Measurements from ENCODE around the gene TSPYL6. TPM values are rescaled to one million over a fixed set of nuclear protein-coding genes. Genes with fewer than 3 reads are reported as not detected.

TSPYL6 gene
- total and polyA plus RNA-seq, 2 experiments from 2014 or later, result not detected

DNA sequence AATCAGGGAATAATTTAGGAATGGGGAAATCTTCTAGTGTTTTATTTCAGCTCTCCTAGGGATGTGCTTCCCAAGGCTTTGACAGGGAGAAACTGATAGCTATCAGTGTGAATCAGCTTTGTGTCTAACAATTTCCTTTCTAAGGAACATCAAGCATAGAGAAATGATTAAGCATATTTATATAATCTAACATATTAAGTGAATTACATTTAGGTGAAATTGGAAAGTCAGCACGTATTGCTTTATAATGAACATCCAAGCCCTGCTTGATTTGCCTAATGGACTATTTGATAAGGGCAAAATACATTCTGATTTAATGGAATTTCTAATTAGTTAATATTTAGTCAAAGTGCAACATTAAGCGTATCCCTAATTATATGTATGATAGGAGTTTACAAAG is 19.5 kb upstream of the TSPYL6 start:
- Histone ChIP-seq H3K4me1 (ENCODE audit: insufficient read depth) (no peaks in the 10 kb centered on the region), H3K4me2 (no peak overlapping the region), H2AFZ (no peak overlapping the region), H3K79me2 (replicated peaks; ENCODE audit: insufficient read depth) (no peaks in the 10 kb centered on the region), H3K4me3 (no peak overlapping the region), H4K20me1 (replicated peaks; ENCODE audit: insufficient read depth) (no peaks in the 10 kb centered on the region), H3K27ac (ENCODE audit: low read depth) (no peak overlapping the region), H3K36me3 (ENCODE audit: insufficient read depth) (no peaks in the 10 kb centered on the region), H3F3A (replicated peaks; ENCODE audit: low read depth) (no peaks in the 10 kb centered on the region), H3K27me3 (ENCODE audit: insufficient read depth) (no peaks in the 10 kb centered on the region), H3K9me2 (ENCODE audit: insufficient read depth) (no peaks in the 10 kb centered on the region)
- no peak overlapping the region for H3K27ac Mint-ChIP-seq
- H3K4me1 Mint-ChIP-seq, result no peaks in the 10 kb centered on the region
- H3K9me3 Mint-ChIP-seq, result no peaks in the 10 kb centered on the region
- no peak overlapping the region for H3K4me3 Mint-ChIP-seq
- ATAC-seq (no peak), DNase-seq (ENCODE audit: low spot score) (no peak)
- TF ChIP-seq, protein P1, sequence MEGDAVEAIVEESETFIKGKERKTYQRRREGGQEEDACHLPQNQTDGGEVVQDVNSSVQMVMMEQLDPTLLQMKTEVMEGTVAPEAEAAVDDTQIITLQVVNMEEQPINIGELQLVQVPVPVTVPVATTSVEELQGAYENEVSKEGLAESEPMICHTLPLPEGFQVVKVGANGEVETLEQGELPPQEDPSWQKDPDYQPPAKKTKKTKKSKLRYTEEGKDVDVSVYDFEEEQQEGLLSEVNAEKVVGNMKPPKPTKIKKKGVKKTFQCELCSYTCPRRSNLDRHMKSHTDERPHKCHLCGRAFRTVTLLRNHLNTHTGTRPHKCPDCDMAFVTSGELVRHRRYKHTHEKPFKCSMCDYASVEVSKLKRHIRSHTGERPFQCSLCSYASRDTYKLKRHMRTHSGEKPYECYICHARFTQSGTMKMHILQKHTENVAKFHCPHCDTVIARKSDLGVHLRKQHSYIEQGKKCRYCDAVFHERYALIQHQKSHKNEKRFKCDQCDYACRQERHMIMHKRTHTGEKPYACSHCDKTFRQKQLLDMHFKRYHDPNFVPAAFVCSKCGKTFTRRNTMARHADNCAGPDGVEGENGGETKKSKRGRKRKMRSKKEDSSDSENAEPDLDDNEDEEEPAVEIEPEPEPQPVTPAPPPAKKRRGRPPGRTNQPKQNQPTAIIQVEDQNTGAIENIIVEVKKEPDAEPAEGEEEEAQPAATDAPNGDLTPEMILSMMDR (conservative IDR thresholded peaks at IDR 0.05; ENCODE audit: low read depth in 2 of 2), result no peak
- TF ChIP-seq, protein P2, sequence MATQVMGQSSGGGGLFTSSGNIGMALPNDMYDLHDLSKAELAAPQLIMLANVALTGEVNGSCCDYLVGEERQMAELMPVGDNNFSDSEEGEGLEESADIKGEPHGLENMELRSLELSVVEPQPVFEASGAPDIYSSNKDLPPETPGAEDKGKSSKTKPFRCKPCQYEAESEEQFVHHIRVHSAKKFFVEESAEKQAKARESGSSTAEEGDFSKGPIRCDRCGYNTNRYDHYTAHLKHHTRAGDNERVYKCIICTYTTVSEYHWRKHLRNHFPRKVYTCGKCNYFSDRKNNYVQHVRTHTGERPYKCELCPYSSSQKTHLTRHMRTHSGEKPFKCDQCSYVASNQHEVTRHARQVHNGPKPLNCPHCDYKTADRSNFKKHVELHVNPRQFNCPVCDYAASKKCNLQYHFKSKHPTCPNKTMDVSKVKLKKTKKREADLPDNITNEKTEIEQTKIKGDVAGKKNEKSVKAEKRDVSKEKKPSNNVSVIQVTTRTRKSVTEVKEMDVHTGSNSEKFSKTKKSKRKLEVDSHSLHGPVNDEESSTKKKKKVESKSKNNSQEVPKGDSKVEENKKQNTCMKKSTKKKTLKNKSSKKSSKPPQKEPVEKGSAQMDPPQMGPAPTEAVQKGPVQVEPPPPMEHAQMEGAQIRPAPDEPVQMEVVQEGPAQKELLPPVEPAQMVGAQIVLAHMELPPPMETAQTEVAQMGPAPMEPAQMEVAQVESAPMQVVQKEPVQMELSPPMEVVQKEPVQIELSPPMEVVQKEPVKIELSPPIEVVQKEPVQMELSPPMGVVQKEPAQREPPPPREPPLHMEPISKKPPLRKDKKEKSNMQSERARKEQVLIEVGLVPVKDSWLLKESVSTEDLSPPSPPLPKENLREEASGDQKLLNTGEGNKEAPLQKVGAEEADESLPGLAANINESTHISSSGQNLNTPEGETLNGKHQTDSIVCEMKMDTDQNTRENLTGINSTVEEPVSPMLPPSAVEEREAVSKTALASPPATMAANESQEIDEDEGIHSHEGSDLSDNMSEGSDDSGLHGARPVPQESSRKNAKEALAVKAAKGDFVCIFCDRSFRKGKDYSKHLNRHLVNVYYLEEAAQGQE (IDR thresholded peaks at IDR 0.05; ENCODE audit: unreplicated experiment), result no peak
- no peak for TF ChIP-seq EZH2phosphoT487 (IDR thresholded peaks at IDR 0.05; ENCODE audit: unreplicated experiment)
- no peak for TF ChIP-seq NANOG (IDR thresholded peaks at IDR 0.05; ENCODE audit: borderline replicate concordance)
- TF ChIP-seq STAT1 (IDR thresholded peaks at IDR 0.05; ENCODE audit: unreplicated experiment), result no peak
- no peak for TF ChIP-seq EZH2 (IDR thresholded peaks at IDR 0.05; ENCODE audit: low read depth, unreplicated experiment)
- no peak for TF ChIP-seq JUNB (IDR thresholded peaks at IDR 0.05; ENCODE audit: unreplicated experiment)
- TF ChIP-seq, protein P3, sequence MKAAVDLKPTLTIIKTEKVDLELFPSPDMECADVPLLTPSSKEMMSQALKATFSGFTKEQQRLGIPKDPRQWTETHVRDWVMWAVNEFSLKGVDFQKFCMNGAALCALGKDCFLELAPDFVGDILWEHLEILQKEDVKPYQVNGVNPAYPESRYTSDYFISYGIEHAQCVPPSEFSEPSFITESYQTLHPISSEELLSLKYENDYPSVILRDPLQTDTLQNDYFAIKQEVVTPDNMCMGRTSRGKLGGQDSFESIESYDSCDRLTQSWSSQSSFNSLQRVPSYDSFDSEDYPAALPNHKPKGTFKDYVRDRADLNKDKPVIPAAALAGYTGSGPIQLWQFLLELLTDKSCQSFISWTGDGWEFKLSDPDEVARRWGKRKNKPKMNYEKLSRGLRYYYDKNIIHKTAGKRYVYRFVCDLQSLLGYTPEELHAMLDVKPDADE (IDR thresholded peaks at IDR 0.05), result no peak
- no peak for TF ChIP-seq CREB1 (CRISPR knock-in tag; IDR thresholded peaks at IDR 0.05; ENCODE audit: low read depth)
- no peak for TF ChIP-seq ZNF331 (CRISPR knock-in tag; IDR thresholded peaks at IDR 0.05; ENCODE audit: low read depth)
- peaks cover 6% of the 10 kb centered on the region; the same call in 1 of the 3 replicates for H3K36me3 Mint-ChIP-seq (ENCODE audit: low read depth)
- H3K27me3 Mint-ChIP-seq (ENCODE audit: insufficient read depth, low read depth, poor library complexity), result no peaks in the 10 kb centered on the region
